Stimulated activated CD4-positive, alpha-beta T cell treated with anti-CD3 and anti-CD28 coated beads, Interleukin-1b, Interleukin-23, amount 100 ng/mL, for 4 hours (primary cell): ENCODE data around the gene BRPF1.
A peak's percentile ranks its signal among the peaks of the same experiment; 100 is the strongest.

Experiments used
- DNase-seq, 2 donors: peaks; one replicate each; pipeline ENCODE4 v3.0.0-alpha.2; 2020; ENCODE audit warnings: low read depth in 2 of 2

The BRPF1 gene

GRCh38 chr3:9701006-9701405 is 30.5 kb upstream of the BRPF1 start:
- no peak for DNase-seq

- DNase-seq, result no peak
These were observed 29.8 kb upstream of the BRPF1 start for GRCh38 chr3:9701711-9702110.

- no peak for DNase-seq
These were observed 28.3 kb upstream of the BRPF1 start for GRCh38 chr3:9703240-9703639.

GRCh38 chr3:9703736-9704346 is 27.7 kb upstream of the BRPF1 start, which contains the start of gene CPNE9:
Gene CPNE9, plus strand, starts transcription at chr3:9703833. Its CDS starts 164 bp downstream, at chr3:9703997.
- no peak for DNase-seq

GRCh38 chr3:9704347-9705322 is 26.9 kb upstream of the BRPF1 start:
- no peak for DNase-seq

GRCh38 chr3:9710174-9710739 is 21.3 kb upstream of the BRPF1 start:
- no peak for DNase-seq

GRCh38 chr3:9712415-9712814 is 19.1 kb upstream of the BRPF1 start:
- no peak for DNase-seq

- no peak for DNase-seq
These were observed 18.4 kb upstream of the BRPF1 start for GRCh38 chr3:9713142-9713541.

GRCh38 chr3:9715136-9715535 is 16.4 kb upstream of the BRPF1 start:
- no peak for DNase-seq

- DNase-seq, result no peak
These were observed 15.6 kb upstream of the BRPF1 start for GRCh38 chr3:9715764-9716437.

- DNase-seq, result no peak
These were observed 14.6 kb upstream of the BRPF1 start for GRCh38 chr3:9716801-9717555.

GRCh38 chr3:9717563-9717962 is 14.0 kb upstream of the BRPF1 start:
- no peak for DNase-seq

GRCh38 chr3:9718118-9718517 is 13.4 kb upstream of the BRPF1 start:
- no peak for DNase-seq

- no peak for DNase-seq
These were observed 10.4 kb upstream of the BRPF1 start for GRCh38 chr3:9721015-9721699.

GRCh38 chr3:9721700-9722060 is 9.9 kb upstream of the BRPF1 start:
- no peak for DNase-seq

GRCh38 chr3:9725775-9726515 is 5.6 kb upstream of the BRPF1 start:
- DNase-seq, result no peak

GRCh38 chr3:9727041-9727595 is 4.4 kb upstream of the BRPF1 start:
- DNase-seq, result peak in 1 of 2 donors; percentile 36

- DNase-seq, result no peak
These were observed 3.8 kb upstream of the BRPF1 start for GRCh38 chr3:9727743-9728142.

GRCh38 chr3:9729419-9729818 is 2.1 kb upstream of the BRPF1 start:
- DNase-seq, result no peak
